Measurements from ENCODE around the gene UGP2.
"Not testable (repeated sequence)": the region's sequence is repeated elsewhere in the genome, so short reads cannot be mapped to it uniquely, and the experiment has no call there.

Gene UGP2

DNA sequence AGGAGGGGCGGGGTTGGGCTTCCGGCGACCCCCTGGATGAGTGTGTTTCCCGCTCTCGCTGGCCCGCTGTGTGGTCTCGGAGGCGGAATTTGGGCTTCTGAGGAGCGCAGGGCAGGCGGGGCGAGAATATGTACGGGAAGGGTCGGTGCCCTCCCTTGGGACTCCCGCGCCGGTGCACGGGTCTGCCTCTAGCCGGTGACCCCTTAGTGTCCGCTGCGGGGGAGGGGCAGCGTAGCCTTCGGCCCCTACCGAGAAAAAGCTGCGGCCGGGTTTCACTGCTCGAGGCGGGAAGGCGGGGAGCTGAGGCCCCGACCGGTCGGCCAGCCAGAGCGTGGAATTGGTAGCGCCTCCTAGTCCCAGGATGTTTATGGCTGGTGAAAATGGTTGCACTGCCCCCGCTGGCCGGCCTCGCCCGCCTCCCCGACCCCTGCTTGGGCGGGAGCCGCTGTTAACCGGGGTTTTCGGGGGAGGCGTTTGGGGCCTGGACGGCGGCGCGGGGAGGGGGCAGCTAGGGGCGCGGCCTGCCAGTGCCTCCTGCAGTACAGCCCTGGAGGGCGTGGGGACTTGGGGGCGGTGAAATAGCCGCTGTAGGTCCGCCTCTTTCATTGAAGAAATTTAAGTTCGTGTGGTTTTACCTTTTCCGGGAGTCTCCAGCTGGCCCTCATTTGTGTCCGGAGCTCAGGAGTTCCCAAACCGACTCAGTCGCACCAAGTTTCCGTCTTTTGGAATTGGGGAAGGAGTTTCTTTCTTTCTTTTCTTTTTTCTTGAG lies at the start of gene UGP2:
TSS of gene UGP2 (plus strand) at position 643 of the 769 bp plus-strand sequence. CDS start 290 bp downstream, outside the sequence.
- Histone ChIP-seq H3K36me3 (ENCODE audit: insufficient read depth, low read length) (no peaks in the 10 kb centered on the region), H3K9me3 (ENCODE audit: low read length) (no peaks in the 10 kb centered on the region), H3K27me3 (ENCODE audit: insufficient read depth, low read length) (no peaks in the 10 kb centered on the region), H3K4me1 (ENCODE audit: insufficient read depth, low read length) (peaks cover 26% of the 10 kb centered on the region), H2AFZ (ENCODE audit: low read depth, low read length) (peak within 1 kb of the TSS; percentile 54), H3K4me3 (ENCODE audit: low read length) (peak within 1 kb of the TSS; percentile 62)

DNA sequence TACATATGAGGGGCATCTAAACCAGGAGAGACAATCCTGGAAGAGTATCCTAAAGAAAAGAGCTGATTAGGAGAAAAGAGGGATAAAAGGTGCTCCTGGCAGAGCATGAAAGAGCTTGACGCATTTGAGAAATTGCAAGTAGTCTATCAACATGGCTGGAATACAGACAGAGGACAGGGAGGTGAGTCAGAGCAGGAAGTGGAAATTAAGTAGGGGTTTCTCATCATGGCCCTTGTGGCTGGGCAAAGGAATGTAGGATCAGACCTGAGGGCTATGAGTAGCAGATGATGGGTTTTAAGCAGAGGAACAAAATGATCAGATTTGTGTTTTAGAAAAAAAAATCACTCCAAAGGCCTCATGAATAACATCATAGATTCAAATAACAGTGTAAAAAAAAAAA lies 49.2 kb upstream of the UGP2 start:
- H3K4me1 ChIP-seq (ENCODE audit: insufficient read depth, low read length), result no peaks in the 10 kb centered on the region
- no peaks in the 10 kb centered on the region for H3K9me3 ChIP-seq (ENCODE audit: low read length)
- H3K27me3 ChIP-seq (ENCODE audit: insufficient read depth, low read length), result no peaks in the 10 kb centered on the region
- no peak overlapping the region for H3K4me3 ChIP-seq (ENCODE audit: low read length)
- H2AFZ ChIP-seq (ENCODE audit: low read depth, low read length), result no peak overlapping the region
- no peaks in the 10 kb centered on the region for H3K36me3 ChIP-seq (ENCODE audit: insufficient read depth, low read length)

DNA sequence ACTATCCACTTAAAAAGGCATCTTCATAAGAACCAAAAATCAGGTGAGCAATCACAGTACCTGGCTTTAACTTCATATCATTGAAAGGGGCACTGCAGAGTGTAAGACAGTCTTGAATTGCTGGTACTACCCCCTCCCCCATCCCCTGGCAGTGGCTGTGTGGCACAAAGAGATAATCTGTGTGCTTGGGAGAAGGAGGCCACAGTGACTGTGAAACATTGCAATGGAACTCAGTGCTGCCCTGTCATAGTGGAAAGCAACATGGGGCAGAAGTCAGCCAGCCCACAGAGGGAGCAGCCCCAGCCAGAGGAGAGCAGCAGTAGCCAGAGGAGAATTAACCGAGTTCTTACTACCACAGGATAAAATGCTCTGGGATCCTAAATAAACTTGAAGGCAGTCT lies 45.3 kb upstream of the UGP2 start:
- Histone ChIP-seq H3K4me3 (ENCODE audit: low read length) (no peak overlapping the region), H3K9me3 (ENCODE audit: low read length) (no peaks in the 10 kb centered on the region), H2AFZ (ENCODE audit: low read depth, low read length) (no peak overlapping the region), H3K4me1 (ENCODE audit: insufficient read depth, low read length) (no peaks in the 10 kb centered on the region), H3K36me3 (ENCODE audit: insufficient read depth, low read length) (no peaks in the 10 kb centered on the region), H3K27me3 (ENCODE audit: insufficient read depth, low read length) (no peaks in the 10 kb centered on the region)

DNA sequence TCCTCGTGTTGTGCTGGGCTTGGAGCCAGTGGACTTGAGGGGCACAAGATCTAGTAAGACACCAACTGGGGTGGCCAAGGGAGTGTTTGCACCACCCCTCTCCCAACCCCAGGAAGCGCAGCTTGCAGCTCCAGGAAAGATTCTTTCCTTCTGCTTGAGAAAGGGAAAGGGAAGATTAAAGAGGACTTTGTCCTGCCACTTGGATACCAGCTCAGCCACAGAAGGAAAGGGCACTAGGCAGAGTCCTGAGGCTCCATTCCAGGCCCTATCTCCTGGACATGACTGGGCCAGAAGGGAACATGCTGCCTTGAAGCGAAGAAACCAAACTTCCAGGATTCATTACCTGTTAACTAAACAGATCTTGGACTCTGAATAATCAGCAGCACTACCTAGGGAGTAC lies 44.9 kb upstream of the UGP2 start:
- H3K27me3 ChIP-seq (ENCODE audit: insufficient read depth, low read length), result no peaks in the 10 kb centered on the region
- H3K4me1 ChIP-seq (ENCODE audit: insufficient read depth, low read length), result no peaks in the 10 kb centered on the region
- H3K36me3 ChIP-seq (ENCODE audit: insufficient read depth, low read length), result no peaks in the 10 kb centered on the region
- no peak overlapping the region for H3K4me3 ChIP-seq (ENCODE audit: low read length)
- H2AFZ ChIP-seq (ENCODE audit: low read depth, low read length), result no peak overlapping the region
- H3K9me3 ChIP-seq (ENCODE audit: low read length), result no peaks in the 10 kb centered on the region

DNA sequence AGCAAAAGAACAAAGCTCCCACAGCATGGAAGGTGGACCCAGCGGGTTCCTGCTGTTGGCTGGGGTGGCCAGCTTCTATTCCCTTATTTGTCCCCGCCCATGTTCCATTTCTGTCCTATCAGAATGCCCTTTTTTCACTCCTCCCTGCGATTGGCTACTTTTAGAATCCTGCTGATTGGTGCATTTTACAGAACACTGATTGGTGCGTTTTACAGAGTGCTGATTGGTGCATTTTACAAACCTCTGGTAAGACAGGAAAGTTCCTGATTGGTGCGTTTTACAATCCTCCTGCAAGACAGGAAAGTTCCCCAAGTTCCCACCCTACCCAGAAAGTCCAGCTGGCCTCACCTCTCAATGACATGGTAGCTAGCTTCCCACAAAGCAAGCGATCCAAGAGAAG lies 40.2 kb upstream of the UGP2 start:
- H3K4me1 ChIP-seq (ENCODE audit: insufficient read depth, low read length), result no peaks in the 10 kb centered on the region
- H3K9me3 ChIP-seq (ENCODE audit: low read length), result peaks cover 2% of the 10 kb centered on the region
- H3K36me3 ChIP-seq (ENCODE audit: insufficient read depth, low read length), result no peaks in the 10 kb centered on the region
- H2AFZ ChIP-seq (ENCODE audit: low read depth, low read length), result no peak overlapping the region
- no peaks in the 10 kb centered on the region for H3K27me3 ChIP-seq (ENCODE audit: insufficient read depth, low read length)
- H3K4me3 ChIP-seq (ENCODE audit: low read length), result no peak overlapping the region

DNA sequence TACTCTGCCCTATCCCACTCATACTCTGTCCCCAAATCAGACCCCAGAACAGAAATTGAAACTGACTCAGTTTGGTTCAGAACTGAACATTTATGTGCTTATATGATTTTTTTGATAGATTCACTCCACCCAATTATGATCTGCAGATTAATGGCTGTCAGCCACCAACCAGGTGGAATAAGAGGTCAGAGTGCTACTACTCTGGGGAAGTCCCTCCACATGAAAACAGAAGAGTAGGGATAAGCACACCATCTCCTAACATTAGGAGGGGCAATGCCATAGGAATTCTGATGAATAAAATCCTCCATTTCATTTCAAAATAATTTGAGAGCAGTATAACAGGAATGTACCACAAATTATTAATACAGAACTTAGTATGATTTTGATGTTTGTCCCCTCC lies 36.3 kb upstream of the UGP2 start:
- H3K36me3 ChIP-seq (ENCODE audit: insufficient read depth, low read length), result no peaks in the 10 kb centered on the region
- peaks cover 2% of the 10 kb centered on the region for H3K9me3 ChIP-seq (ENCODE audit: low read length)
- no peaks in the 10 kb centered on the region for H3K27me3 ChIP-seq (ENCODE audit: insufficient read depth, low read length)
- H3K4me3 ChIP-seq (ENCODE audit: low read length), result no peak overlapping the region
- no peak overlapping the region for H2AFZ ChIP-seq (ENCODE audit: low read depth, low read length)
- H3K4me1 ChIP-seq (ENCODE audit: insufficient read depth, low read length), result no peaks in the 10 kb centered on the region

DNA sequence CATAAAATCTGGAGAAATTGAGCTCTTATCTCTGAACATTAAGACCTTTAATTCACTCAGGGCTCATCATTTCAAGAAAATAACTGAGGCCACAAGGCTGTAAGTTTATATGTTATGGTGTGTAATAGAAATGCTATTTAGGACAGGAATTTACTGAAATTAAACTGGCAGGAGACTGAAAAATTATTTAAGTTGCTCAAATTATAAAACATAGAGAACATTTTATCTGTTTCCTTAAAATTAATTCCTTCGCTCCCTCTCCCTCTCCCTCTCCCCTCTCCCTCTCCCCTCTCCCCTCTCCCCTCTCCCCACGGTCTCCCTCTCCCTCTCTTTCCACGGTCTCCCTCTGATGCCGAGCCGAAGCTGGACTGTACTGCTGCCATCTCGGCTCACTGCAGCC lies 33.7 kb upstream of the UGP2 start:
- not testable (repeated sequence) for H3K36me3 ChIP-seq (ENCODE audit: insufficient read depth, low read length); H3K4me1 ChIP-seq (ENCODE audit: insufficient read depth, low read length)

DNA sequence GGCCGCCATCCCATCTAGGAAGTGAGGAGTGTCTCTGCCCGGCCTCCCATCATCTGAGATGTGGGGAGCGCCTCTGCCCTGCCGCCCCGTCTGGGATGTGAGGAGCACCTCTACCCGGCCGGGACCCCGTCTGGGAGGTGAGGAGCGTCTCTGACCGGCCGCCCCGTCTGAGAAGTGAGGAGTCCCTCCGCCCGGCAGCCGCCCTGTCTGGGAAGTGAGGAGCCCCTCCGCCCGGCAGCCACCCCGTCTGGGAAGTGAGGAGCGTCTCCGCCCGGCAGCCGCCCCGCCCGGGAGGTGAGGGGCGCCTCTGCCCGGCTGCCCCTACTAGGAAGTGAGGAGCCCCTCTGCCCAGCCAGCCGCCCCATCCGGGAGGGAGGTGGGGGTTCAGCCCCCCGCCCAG lies 32.8 kb upstream of the UGP2 start:
- not testable (repeated sequence) for H3K9me3 ChIP-seq (ENCODE audit: low read length); H3K27me3 ChIP-seq (ENCODE audit: insufficient read depth, low read length); H3K36me3 ChIP-seq (ENCODE audit: insufficient read depth, low read length); H3K4me3 ChIP-seq (ENCODE audit: low read length); H3K4me1 ChIP-seq (ENCODE audit: insufficient read depth, low read length); H2AFZ ChIP-seq (ENCODE audit: low read depth, low read length)

More for the DNA sequence above, 33.7 kb upstream of the UGP2 start:
- not testable (repeated sequence) for H3K9me3 ChIP-seq (ENCODE audit: low read length); H3K27me3 ChIP-seq (ENCODE audit: insufficient read depth, low read length); H3K4me3 ChIP-seq (ENCODE audit: low read length); H2AFZ ChIP-seq (ENCODE audit: low read depth, low read length)

DNA sequence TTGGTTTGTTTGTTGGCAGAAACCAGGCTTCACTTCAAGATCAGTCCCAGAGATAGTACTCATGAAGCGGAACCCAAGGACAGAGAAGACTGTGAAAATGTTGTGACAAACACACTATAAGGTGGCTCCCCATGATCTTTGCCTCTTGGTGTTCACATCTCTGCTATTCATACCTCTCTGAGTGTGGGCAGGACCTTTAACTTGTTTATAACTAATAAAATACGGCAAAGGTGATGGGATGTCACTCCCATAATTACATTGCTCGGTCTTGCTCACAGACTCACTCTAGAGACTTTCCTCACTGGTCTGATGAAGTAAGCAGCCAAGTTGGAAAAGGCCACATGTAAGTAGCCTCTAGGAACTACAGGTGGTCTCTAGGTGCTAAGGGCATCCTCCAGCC lies 30.6 kb upstream of the UGP2 start:
- no peak overlapping the region for H3K4me3 ChIP-seq (ENCODE audit: low read length)
- H2AFZ ChIP-seq (ENCODE audit: low read depth, low read length), result no peak overlapping the region
- no peaks in the 10 kb centered on the region for H3K27me3 ChIP-seq (ENCODE audit: insufficient read depth, low read length)
- no peaks in the 10 kb centered on the region for H3K36me3 ChIP-seq (ENCODE audit: insufficient read depth, low read length)
- no peaks in the 10 kb centered on the region for H3K9me3 ChIP-seq (ENCODE audit: low read length)
- H3K4me1 ChIP-seq (ENCODE audit: insufficient read depth, low read length), result no peaks in the 10 kb centered on the region

DNA sequence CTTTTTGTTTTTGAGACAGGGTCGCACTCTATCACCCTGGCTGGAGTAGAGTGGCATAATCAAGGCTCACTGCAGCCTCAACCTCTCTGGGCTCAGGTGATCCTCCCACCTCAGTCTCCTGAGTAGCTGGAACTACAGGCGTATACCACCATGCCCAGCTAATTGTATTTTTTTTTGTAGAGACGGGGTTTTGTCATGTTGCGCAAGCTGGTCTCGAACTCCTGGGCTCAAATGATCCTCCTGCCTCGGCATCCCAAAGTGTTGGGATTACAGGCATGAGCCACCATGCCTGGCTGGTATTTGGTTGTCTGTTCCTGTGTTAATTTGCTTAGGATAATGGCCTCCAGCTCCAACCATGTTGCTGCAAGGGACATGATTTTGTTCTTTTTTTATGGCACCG lies 29.8 kb upstream of the UGP2 start:
- not testable (repeated sequence) for H3K9me3 ChIP-seq (ENCODE audit: low read length); H3K4me3 ChIP-seq (ENCODE audit: low read length); H3K36me3 ChIP-seq (ENCODE audit: insufficient read depth, low read length); H3K4me1 ChIP-seq (ENCODE audit: insufficient read depth, low read length); H2AFZ ChIP-seq (ENCODE audit: low read depth, low read length); H3K27me3 ChIP-seq (ENCODE audit: insufficient read depth, low read length)

DNA sequence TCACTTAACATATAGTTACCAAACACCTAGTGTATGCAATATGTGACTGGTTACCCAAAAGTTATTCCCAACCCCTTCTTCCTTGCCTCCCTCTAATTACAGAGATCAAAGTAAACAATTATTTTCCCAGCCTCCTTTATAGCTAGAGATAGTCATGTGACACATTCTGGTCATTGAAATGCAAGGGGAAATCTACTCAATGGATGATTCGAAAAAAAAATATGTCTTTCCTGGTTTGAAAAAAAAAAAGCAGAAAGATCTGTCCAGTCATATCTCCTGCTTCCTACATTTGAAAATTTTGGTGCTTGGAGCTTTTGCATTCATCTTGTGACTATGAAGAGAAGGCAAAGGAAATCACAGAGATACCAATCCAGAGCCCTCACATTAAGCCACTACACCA lies 27.6 kb upstream of the UGP2 start:
- no peak overlapping the region for H3K4me3 ChIP-seq (ENCODE audit: low read length)
- peaks cover 3% of the 10 kb centered on the region for H3K4me1 ChIP-seq (ENCODE audit: insufficient read depth, low read length)
- H3K36me3 ChIP-seq (ENCODE audit: insufficient read depth, low read length), result no peaks in the 10 kb centered on the region
- no peaks in the 10 kb centered on the region for H3K27me3 ChIP-seq (ENCODE audit: insufficient read depth, low read length)
- no peak overlapping the region for H2AFZ ChIP-seq (ENCODE audit: low read depth, low read length)
- no peaks in the 10 kb centered on the region for H3K9me3 ChIP-seq (ENCODE audit: low read length)

DNA sequence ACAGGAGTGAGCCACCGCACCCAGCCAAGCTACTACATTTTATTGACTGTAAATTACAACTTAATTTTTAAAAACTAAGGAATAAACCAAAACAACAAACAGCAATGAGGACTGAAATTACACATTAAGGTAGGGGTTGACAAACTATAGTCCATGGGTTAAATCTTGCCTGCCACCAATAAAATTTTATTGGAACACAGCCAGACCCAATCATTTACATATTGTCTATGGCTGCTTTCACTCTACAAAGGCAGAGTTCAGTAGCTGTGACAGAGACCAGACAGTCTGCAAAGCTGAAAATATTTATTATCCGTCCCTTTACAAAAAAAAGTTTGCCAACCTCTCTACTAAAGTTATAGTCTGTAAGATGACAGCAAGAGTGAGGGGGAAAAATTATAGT lies 24.3 kb upstream of the UGP2 start:
- peaks cover 3% of the 10 kb centered on the region for H3K4me1 ChIP-seq (ENCODE audit: insufficient read depth, low read length)
- H2AFZ ChIP-seq (ENCODE audit: low read depth, low read length), result peak overlapping the region; percentile 16
- no peaks in the 10 kb centered on the region for H3K36me3 ChIP-seq (ENCODE audit: insufficient read depth, low read length)
- no peaks in the 10 kb centered on the region for H3K27me3 ChIP-seq (ENCODE audit: insufficient read depth, low read length)
- H3K4me3 ChIP-seq (ENCODE audit: low read length), result no peak overlapping the region
- H3K9me3 ChIP-seq (ENCODE audit: low read length), result no peaks in the 10 kb centered on the region

DNA sequence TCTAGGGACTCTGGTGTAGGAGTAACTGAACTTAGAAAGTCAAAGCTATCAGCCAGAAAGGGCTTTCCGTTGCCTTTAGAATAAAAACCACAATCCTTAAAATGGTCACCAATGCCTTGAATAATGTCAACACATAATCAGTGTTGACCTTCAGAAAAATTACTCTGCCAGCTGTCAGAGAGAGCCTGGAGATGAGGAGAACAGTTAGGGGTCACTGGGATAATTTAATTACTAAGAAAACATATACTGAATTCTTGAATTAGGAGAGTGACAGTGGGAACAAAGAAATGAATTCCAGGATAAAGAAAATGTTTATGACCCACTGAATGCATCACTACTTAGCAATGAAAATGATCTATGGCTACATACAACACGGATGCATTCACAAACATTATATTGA lies 23.4 kb upstream of the UGP2 start:
- H2AFZ ChIP-seq (ENCODE audit: low read depth, low read length), result peak overlapping the region; percentile 16

DNA sequence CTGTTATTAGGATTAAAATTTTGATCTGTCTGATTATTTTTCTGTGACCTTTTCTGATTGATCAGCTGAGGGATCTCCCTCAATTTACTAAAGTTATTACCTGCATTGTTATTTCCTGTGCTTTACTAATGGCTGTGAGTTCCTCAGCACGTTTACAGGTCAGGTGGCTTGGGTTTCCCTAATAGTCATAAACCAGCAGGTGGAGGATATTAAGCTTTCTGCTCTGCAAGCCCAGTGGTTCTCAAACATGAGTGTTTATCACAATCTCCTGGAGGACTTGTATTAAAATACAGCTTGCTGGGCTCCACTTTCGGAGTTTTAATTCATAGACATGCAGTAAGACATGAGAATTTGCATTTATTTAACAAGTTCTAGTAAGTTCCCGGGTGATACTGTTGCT lies 22.4 kb upstream of the UGP2 start:
- Histone ChIP-seq H3K4me1 (ENCODE audit: insufficient read depth, low read length) (peaks cover 3% of the 10 kb centered on the region), H3K4me3 (ENCODE audit: low read length) (no peak overlapping the region), H2AFZ (ENCODE audit: low read depth, low read length) (no peak overlapping the region), H3K9me3 (ENCODE audit: low read length) (no peaks in the 10 kb centered on the region), H3K27me3 (ENCODE audit: insufficient read depth, low read length) (no peaks in the 10 kb centered on the region), H3K36me3 (ENCODE audit: insufficient read depth, low read length) (no peaks in the 10 kb centered on the region)

More for the DNA sequence above, 23.4 kb upstream of the UGP2 start:
- H3K4me1 ChIP-seq (ENCODE audit: insufficient read depth, low read length), result peaks cover 3% of the 10 kb centered on the region
- no peaks in the 10 kb centered on the region for H3K27me3 ChIP-seq (ENCODE audit: insufficient read depth, low read length)
- no peaks in the 10 kb centered on the region for H3K9me3 ChIP-seq (ENCODE audit: low read length)
- H3K36me3 ChIP-seq (ENCODE audit: insufficient read depth, low read length), result no peaks in the 10 kb centered on the region
- H3K4me3 ChIP-seq (ENCODE audit: low read length), result no peak overlapping the region

Measured in neuron (in vitro differentiated cells).